Measurements from ENCODE around the gene DUSP3.
A peak's percentile ranks its signal among the peaks of the same experiment; 100 is the strongest.

DNA sequence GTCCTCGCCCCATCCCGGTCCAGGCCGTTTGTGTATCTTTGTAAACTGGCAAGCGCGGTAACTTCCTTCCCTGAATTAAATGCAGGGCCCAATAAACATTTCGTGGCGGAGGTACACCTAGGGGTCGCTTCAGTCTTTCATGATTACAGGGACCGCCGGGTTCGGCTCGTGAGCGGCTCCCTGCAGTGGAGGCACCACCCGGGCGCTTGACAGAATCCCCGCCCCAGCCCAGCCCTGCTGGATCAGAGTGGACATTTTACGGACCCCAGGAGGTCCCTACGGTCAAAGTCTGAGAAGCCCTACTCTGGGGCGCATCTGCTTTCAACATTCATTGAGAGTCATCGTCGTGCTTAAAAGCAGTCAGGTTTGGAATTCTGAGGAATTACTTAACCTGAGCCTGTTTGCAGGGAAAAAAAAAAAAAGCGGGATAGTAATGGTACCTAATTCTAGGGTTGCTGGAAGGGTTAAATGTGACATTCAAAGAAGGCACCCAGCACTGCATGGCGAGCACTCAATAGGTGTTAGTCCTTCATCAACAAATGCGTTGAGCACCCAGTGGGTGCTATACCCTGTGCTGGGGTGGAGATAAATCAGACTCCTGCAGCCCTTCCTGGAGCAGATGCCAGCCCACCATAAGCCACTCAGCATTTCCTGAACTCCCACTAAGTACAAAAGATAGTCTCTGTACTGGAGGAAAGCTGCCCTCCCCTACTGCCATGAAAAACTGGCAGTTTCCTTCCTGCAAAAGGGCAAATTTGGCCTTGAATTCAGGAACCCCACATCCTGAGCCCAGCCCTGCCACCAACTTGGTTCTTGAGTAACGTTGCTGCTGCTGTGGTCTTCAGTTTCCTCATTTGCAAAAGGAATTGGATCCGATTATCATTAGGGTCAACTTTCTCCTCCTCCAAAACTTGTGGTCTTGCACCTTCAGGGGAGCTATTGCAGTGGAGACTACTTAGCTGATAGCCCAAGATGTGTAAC lies 658 bp upstream of the DUSP3 start:
- TF ChIP-seq, protein P1, sequence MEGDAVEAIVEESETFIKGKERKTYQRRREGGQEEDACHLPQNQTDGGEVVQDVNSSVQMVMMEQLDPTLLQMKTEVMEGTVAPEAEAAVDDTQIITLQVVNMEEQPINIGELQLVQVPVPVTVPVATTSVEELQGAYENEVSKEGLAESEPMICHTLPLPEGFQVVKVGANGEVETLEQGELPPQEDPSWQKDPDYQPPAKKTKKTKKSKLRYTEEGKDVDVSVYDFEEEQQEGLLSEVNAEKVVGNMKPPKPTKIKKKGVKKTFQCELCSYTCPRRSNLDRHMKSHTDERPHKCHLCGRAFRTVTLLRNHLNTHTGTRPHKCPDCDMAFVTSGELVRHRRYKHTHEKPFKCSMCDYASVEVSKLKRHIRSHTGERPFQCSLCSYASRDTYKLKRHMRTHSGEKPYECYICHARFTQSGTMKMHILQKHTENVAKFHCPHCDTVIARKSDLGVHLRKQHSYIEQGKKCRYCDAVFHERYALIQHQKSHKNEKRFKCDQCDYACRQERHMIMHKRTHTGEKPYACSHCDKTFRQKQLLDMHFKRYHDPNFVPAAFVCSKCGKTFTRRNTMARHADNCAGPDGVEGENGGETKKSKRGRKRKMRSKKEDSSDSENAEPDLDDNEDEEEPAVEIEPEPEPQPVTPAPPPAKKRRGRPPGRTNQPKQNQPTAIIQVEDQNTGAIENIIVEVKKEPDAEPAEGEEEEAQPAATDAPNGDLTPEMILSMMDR (IDR thresholded peaks at IDR 0.05), result peak in 1 of 4 experiments; percentile 23
- TF ChIP-seq POLR2AphosphoS5 (IDR thresholded peaks at IDR 0.05) (no peak), POLR2A (IDR thresholded peaks at IDR 0.05) (no peak)
